HT-29 (cell line): Measurements from ENCODE around the gene ZBTB7C. TPM values are rescaled to one million over a fixed set of nuclear protein-coding genes. Genes with fewer than 3 reads are reported as not detected.

Source experiments
- DNase-seq: peaks from one replicate; pipeline ENCODE4 v3.0.0-alpha.2; 2015; ENCODE audit warnings: low spot score
- total RNA-seq: library from RNA; depleted of rRNA; stranded (reverse); fragments of >200 nt; shearing (Covaris generic); gene quantifications from 2 replicates; pipeline ENCODE4 v1.2.3, GENCODE V29; 2014

ZBTB7C gene
- total RNA-seq, 1 experiment from 2014 or later = 15.1 TPM

DNA sequence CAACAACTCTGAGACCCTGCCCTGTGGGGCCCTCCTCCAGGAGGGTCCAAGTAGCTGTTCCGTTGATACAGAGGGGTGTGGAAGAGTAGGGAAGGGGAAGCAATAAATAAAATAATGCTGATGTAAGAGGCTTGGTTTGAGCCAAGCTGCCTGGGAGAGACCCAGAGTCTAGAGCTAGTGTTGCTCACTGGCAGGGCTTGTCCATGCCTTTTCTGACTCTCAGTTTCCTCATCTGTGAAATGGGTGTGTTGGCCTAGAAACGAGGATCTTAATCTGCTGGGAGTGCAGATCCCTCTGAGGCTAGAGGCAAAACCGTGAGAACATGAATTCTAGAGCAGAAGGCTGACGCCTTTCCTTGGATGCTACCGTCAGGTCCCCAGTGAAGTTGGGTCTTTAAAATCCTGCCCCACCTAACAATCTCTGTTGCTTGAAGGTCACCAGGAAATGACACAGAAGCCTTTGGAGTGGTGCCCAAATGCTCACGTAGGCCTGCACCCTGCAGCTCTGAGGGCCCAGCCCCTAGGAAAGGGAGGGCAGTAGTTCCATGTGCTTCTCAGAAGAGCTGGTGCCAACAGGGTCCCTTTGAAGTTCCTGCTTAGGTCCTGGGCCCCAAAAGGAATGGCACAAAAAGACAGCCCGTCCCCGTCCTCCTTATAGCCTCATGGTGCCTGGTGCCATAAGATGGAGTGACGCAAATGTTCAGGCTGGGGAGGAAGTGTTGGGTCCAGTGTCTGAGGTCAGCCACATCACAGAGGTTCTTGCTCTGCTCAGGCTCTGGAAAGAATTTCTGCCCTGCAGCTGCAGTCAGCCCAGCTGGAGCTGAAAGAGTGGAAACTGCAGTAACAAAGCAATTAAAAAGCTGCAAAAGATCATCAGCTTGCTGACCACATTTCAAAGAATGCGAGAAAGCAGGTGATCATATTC is 405.5 kb downstream of the ZBTB7C start:
- peak; percentile 44 for DNase-seq

GRCh38 chr18:48002933-48003365 is 406.2 kb downstream of the ZBTB7C start:
- DNase-seq = peak; percentile 68

GRCh38 chr18:48000701-48001100 is 408.5 kb downstream of the ZBTB7C start:
- no peak for DNase-seq

DNA sequence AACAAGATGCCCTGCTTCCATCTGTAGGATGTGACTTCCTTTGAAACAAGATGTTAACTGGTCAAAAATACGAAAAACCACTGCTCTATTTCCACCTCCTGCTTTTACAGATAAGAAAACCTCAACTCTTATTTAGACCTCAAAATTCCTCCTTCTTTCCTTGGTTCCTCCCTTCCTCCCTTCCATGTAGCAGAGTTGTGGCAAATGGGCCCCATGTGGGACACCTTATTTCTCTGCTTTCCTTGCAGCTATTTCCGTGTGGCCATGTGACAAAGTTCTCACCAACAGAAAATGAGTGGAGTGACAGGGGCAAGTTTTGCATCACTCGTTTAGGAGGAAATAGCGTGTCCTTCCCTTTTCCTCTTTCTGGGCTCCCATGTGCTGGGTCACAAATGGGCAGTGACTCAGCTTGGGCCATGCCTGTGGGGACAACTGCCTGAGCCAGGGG is 409.4 kb downstream of the ZBTB7C start:
- no peak for DNase-seq

- DNase-seq = no peak
Observed at GRCh38 chr18:47997338-47997780, 411.8 kb downstream of the ZBTB7C start.

- no peak for DNase-seq
Observed at GRCh38 chr18:47996091-47996541, 413.1 kb downstream of the ZBTB7C start.

GRCh38 chr18:47995654-47996053 is 413.5 kb downstream of the ZBTB7C start:
- DNase-seq = no peak

DNA sequence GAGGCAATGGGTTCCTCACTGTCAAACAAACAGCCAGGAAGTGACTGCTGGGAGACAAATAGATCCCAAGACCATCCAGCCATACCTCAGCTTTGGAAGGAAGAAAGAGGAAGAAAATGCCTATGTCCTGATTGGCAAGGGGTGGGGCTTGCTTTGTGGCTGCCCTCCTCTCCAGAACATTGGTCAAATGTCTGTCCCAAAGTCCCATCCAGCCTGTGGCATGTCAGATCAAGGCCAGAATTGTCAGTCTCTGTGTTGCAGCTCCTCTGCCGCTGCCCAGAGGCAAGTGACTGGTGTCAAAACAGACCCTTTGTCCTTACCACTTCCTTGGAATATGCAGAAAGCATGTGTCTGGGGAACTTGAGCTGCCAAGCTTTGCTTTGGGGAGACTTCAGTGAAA is 415.8 kb downstream of the ZBTB7C start:
- no peak for DNase-seq

DNA sequence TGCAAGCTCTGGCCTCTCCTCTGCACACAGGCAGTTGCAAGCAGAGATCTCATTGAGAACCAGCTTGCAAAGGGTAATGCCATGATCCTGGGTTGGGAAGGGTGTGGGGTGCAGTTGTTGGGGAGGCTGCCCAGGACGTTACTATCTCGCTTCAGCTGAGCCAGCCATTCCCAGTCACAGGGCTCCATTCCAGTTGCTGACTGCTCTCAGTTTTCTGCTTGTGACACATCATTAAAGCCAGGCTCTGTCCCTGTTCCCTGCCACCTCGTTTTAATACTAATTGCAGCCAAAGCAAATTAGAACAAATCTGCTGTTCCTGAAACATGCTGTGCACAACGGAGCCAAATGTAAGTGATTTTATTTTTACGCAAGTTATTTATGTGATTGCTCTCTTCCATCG is 416.2 kb downstream of the ZBTB7C start:
- no peak for DNase-seq

GRCh38 chr18:47992266-47992665 is 416.9 kb downstream of the ZBTB7C start:
- DNase-seq = no peak

GRCh38 chr18:47990981-47991380 is 418.2 kb downstream of the ZBTB7C start:
- DNase-seq = no peak

GRCh38 chr18:47987388-47987699 is 421.8 kb downstream of the ZBTB7C start:
- no peak for DNase-seq

DNA sequence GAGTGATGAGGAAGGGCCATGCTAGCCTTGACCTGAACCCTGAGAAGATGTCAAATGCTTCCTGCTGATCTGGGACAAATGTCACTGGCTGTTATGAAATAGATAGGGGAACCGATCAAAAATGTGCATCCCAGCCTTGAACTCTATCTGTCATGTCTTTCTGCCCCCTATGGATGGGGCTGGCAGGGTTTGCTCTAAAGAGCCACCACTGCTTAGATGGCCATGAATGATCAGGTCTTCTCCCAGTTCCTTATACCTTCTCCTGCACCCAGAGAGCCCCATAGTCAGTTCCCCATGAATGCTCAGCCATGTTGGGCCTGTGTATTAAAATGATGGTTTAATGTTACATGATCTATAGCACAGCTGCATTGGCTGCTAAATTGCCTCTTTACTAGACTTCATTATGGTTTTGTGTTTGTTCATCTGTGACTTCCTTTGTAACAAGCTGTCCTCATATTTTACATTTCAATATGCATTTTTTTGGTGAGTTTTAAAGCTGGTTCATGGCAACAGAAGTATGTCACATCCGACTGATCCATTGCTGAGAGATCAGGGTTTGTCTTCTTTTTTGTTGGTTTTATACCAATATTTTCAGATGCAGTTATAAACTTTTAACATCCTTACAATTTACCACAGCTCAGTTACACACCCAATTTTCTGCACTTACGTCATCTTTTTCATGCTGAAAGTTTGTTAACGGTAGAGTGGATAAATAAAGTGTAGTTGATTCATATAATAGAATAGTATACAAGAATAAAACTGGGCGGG is 422.4 kb downstream of the ZBTB7C start:
- no peak for DNase-seq

GRCh38 chr18:47985866-47986265 is 423.3 kb downstream of the ZBTB7C start:
- no peak for DNase-seq

DNA sequence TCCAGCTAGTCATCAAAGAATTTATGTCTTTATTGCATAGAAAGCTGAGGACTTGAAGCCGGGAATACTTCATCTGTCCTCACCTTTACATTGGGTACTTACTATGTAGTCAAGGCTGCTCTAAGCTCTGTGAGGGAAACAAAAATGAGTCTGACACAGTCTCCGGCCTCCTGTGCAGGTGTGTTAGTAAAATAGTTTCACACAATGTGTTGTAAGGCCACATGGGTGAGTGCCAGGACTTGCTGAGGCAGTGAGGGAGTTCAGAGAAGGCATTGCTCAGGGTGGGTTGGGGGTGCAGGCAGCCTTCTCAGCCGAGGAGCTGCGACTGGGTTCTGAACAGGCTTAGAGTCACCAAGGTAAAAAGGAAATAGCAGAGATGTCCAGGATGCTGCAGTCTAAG is 424.2 kb downstream of the ZBTB7C start:
- no peak for DNase-seq

- no peak for DNase-seq
Observed at GRCh38 chr18:47983946-47984345, 425.2 kb downstream of the ZBTB7C start.

DNA sequence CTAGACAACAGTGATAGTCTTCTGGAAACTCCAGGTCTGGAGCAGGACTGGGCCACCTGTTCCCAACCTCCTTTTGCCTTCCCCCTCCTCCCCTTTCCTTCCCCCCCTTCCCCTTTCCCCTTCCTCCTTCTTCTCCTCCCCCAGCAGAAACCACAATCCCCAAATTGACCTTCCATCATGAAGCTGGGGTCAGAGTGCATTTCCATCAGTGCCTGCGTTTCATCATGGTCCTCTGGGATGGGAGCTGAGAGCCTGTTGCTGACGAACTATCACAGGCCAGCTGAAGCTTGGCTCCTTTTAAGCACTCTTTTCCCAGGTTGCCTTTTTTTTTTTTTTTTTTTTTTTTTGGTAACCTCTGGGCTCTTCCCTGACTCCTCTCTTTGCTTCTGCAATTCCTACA is 426.1 kb downstream of the ZBTB7C start:
- no peak for DNase-seq

- no peak for DNase-seq
Observed at GRCh38 chr18:47981830-47982229, 427.4 kb downstream of the ZBTB7C start.

GRCh38 chr18:47981320-47981719 is 427.9 kb downstream of the ZBTB7C start:
- no peak for DNase-seq

- no peak for DNase-seq
Observed at GRCh38 chr18:47979611-47980200, 429.5 kb downstream of the ZBTB7C start.

- DNase-seq = no peak
Observed at GRCh38 chr18:47978603-47979002, 430.6 kb downstream of the ZBTB7C start.

GRCh38 chr18:47978141-47978540 is 431.0 kb downstream of the ZBTB7C start:
- no peak for DNase-seq
